Lower lobe of right lung (tissue), 2 donors: ENCODE measurements around the gene METTL24. TPM values are rescaled to one million over a fixed set of nuclear protein-coding genes. Genes with fewer than 3 reads are reported as not detected.
"Not testable (repeated sequence)": the region's sequence is repeated elsewhere in the genome, so short reads cannot be mapped to it uniquely, and the experiment has no call there.

Experiments
- ATAC-seq, 2 donors: fragments of 200-7000 bp; cut with Tn5 transposase; one replicate each; pipeline ENCODE4 v1.9.1; 2020 to 2022; ENCODE audit warnings: mild to moderate bottlenecking in 2 of 2, moderate library complexity in 2 of 2
- DNase-seq: peaks from one replicate; pipeline ENCODE4 v3.0.0-alpha.2; 2020
- H3K27ac ChIP-seq: fragments of 200-600 bp; one replicate; pipeline ENCODE4 v1.8.0; 2022
- H3K27me3 ChIP-seq: fragments of 200-600 bp; one replicate; pipeline ENCODE4 v1.8.0; 2022; ENCODE audit warnings: low read depth
- H3K36me3 ChIP-seq: fragments of 200-600 bp; one replicate; pipeline ENCODE4 v1.8.0; 2022; ENCODE audit warnings: mild to moderate bottlenecking
- H3K4me1 ChIP-seq: fragments of 200-600 bp; one replicate; pipeline ENCODE4 v1.8.0; 2022
- H3K4me3 ChIP-seq: fragments of 200-600 bp; one replicate; pipeline ENCODE4 v1.8.0; 2022; ENCODE audit warnings: mild to moderate bottlenecking
- H3K9me3 ChIP-seq: fragments of 200-600 bp; one replicate; pipeline ENCODE4 v1.8.0; 2022
- intact Hi-C: fragments of 100-400 bp; cut with DNase I; formaldehyde crosslinking; loops from one replicate; pipeline ENCODE4 v1.11.0; 2022
- total RNA-seq: library from RNA; stranded (reverse); fragmentation: NEBNext Ultra II Directional; extraction: Animal tissue kit (Norgen Biotek cat#: 25700); gene quantifications from one replicate; pipeline ENCODE4 v1.2.1, GENCODE V29; 2021
- TF ChIP-seq, protein P1 (sequence below): fragments of 200-600 bp; IDR thresholded peaks from one replicate; pipeline ENCODE4 v1.8.0; 2022; ENCODE audit warnings: antibody characterized with exemption, mild to moderate bottlenecking
- donor health status: DM: no; HTN: yes; CAD: no; lungs with severe emphysema.

METTL24 gene
- total RNA-seq, 1 donor from 2014 or later = 2.8 TPM

DNA sequence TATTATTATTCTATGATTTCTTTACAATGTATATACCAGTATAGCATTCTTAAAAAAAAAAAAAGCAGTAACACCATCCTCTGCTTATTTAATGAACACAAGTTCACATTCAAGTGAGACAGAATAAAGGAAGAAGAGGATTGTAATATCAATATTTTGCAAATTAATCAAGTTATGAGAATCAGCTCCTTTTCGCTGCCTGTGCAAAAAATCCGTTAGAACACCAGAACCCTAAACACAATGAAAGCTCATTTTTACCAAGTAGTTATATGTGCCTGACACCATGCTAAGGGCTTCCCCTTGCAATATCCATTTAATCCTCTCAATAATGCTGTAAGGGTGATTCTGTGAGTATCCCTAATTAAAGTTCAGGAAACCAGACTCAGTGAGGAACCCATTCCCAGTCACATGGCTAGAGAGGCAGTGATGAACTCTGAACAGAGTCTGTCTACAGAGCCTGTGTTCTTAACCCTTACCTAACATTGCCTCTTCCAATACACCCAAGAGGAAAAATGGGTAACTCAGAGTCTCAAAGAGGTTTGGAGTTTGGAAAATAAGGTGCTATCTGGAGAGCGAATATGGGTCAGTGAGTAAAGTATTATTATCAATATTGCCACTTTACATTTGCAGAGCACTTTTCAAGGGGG is 111.1 kb downstream of the METTL24 start:
- no peak for ATAC-seq
- no peaks in the 10 kb centered on the region for H3K27me3 ChIP-seq
- TF ChIP-seq, protein P1, sequence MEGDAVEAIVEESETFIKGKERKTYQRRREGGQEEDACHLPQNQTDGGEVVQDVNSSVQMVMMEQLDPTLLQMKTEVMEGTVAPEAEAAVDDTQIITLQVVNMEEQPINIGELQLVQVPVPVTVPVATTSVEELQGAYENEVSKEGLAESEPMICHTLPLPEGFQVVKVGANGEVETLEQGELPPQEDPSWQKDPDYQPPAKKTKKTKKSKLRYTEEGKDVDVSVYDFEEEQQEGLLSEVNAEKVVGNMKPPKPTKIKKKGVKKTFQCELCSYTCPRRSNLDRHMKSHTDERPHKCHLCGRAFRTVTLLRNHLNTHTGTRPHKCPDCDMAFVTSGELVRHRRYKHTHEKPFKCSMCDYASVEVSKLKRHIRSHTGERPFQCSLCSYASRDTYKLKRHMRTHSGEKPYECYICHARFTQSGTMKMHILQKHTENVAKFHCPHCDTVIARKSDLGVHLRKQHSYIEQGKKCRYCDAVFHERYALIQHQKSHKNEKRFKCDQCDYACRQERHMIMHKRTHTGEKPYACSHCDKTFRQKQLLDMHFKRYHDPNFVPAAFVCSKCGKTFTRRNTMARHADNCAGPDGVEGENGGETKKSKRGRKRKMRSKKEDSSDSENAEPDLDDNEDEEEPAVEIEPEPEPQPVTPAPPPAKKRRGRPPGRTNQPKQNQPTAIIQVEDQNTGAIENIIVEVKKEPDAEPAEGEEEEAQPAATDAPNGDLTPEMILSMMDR = no peak
- no peak overlapping the region for H3K4me3 ChIP-seq
- H3K9me3 ChIP-seq = no peaks in the 10 kb centered on the region
- no peak for DNase-seq
- H3K4me1 ChIP-seq = no peaks in the 10 kb centered on the region
- H3K27ac ChIP-seq = no peak overlapping the region
- no peaks in the 10 kb centered on the region for H3K36me3 ChIP-seq
- intact Hi-C loops = no loop called here

DNA sequence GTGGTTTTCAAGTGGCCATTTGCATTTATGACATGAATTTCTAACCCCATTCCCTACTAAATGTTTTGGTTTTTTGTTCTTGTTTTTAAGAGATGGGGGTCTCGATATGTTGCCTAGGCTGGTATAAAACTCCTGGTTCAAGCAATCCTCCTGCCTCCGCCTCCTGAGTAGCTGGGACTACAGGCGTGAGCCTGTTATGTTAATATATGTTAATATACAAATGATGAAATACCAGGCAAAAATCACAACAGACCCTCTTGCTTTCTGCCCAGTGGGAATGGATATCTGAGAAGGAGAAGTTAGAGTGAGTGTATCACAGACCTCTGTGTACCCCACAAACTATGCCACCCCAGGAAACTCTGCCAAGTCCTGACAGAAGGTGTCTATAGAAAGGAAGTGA is 111.8 kb downstream of the METTL24 start:
- Histone ChIP-seq H3K36me3 (no peaks in the 10 kb centered on the region), H3K27ac (no peak overlapping the region), H3K9me3 (no peaks in the 10 kb centered on the region), H3K4me3 (no peak overlapping the region), H3K4me1 (no peaks in the 10 kb centered on the region), H3K27me3 (no peaks in the 10 kb centered on the region)
- DNase-seq (no peak), ATAC-seq (no peak)
- intact Hi-C loops = no loop called here
- TF ChIP-seq, protein P1 = no peak

GRCh38 chr6:110244621-110245020 is 113.5 kb downstream of the METTL24 start:
- ATAC-seq, H3K27ac ChIP-seq, H3K36me3 ChIP-seq, H3K4me1 ChIP-seq, H3K27me3 ChIP-seq, intact Hi-C loops, H3K4me3 ChIP-seq, DNase-seq, H3K9me3 ChIP-seq: not testable (repeated sequence)

DNA sequence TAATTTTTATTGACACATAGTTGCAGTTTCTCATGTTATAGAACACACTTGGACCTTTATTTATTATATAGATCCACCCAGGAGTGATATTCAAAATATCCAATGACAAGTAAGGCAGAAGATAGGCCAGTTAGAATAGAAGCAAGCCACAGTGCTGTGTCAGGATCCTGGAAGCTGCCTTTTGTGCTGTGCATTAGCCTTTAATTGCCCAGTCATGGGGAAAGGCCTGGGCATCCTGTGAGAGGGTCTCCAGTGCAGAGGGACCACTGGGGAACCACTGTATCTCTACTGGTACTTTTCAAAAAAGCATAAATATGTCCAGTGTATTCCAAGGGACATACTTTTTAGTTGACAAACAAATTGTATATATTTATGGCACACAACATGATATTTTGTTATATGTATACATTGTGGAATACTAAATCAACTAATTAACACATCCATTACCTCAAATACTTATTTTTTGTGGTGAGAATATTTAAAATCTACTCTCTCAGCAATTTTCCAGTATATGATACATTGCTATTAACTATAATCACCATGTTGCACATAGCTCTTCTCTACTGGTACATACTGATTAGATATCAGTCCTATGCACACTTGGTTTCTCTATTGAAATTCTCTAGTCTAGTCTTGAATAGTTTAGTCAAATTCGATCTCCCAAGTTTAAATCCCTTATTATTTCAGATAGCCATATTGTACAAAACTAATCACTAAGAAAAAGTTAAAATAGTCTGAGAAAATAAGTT is 118.4 kb downstream of the METTL24 start:
- intact Hi-C loops = no loop called here
- no peaks in the 10 kb centered on the region for H3K4me1 ChIP-seq
- H3K9me3 ChIP-seq = no peaks in the 10 kb centered on the region
- peaks cover 10% of the 10 kb centered on the region for H3K36me3 ChIP-seq
- no peak for DNase-seq
- no peak overlapping the region for H3K4me3 ChIP-seq
- H3K27ac ChIP-seq = no peak overlapping the region
- TF ChIP-seq, protein P1 = no peak
- no peaks in the 10 kb centered on the region for H3K27me3 ChIP-seq
- ATAC-seq = no peak

DNA sequence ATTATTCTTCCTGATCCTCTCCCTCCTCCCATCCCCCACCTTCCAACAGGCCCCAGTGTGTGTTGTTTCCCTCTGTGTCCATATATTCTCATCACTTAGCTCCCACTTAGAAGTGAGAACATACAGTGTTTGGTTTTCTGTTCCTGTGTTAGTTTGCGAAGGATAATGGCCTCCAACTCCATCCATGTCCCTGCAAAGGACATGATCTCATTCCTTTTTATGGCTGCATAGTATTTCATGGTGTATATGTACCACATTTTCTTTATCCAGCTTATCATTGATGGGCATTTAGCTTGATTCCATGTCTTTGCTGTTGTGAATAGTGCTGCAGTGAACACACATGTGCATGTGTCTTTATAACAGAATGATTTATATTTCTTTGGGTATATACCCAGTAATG is 122.1 kb downstream of the METTL24 start:
- H3K9me3 ChIP-seq, DNase-seq, intact Hi-C loops, H3K4me3 ChIP-seq, ATAC-seq, H3K27me3 ChIP-seq, H3K27ac ChIP-seq: not testable (repeated sequence)
- H3K4me1 ChIP-seq = peaks cover 11% of the 10 kb centered on the region
- peaks cover 10% of the 10 kb centered on the region for H3K36me3 ChIP-seq

DNA sequence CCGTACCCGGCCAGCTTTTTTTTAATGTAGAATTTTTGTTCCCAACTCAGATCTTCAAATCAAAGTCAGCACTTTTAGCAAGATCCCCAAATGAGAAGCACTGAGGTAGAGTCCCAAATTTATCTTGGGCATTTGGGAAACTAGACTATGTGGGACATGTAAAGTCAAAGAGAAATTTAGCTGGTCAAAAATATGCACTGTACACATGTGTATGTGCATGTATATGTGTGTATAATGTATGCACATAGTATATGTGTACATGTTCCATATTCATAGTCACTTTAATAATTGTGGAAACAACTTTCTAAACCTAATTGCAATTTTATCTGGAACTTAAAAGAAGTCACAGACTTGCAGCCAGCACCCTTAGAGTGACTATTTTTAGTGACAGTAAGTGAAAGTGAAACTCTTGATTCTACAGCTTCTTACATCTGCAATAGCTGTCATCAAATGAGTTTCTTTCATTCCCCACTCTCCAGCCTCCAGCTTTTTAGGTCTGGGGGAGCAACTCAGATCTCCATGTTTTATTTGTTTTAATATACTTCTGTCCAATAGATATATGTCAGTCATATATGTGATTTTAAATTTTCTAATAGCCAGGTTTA is 124.3 kb downstream of the METTL24 start:
- H3K9me3 ChIP-seq = no peaks in the 10 kb centered on the region
- H3K27ac ChIP-seq = no peak overlapping the region
- H3K4me1 ChIP-seq = peaks cover 11% of the 10 kb centered on the region
- peaks cover 23% of the 10 kb centered on the region for H3K36me3 ChIP-seq
- TF ChIP-seq, protein P1 = no peak
- DNase-seq (no peak), ATAC-seq (peak; percentile 30 to 33)
- H3K4me3 ChIP-seq = no peak overlapping the region
- intact Hi-C loops = no loop called here
- H3K27me3 ChIP-seq = no peaks in the 10 kb centered on the region
